ENCODE results near the gene DUSP8.

Gene DUSP8

DNA sequence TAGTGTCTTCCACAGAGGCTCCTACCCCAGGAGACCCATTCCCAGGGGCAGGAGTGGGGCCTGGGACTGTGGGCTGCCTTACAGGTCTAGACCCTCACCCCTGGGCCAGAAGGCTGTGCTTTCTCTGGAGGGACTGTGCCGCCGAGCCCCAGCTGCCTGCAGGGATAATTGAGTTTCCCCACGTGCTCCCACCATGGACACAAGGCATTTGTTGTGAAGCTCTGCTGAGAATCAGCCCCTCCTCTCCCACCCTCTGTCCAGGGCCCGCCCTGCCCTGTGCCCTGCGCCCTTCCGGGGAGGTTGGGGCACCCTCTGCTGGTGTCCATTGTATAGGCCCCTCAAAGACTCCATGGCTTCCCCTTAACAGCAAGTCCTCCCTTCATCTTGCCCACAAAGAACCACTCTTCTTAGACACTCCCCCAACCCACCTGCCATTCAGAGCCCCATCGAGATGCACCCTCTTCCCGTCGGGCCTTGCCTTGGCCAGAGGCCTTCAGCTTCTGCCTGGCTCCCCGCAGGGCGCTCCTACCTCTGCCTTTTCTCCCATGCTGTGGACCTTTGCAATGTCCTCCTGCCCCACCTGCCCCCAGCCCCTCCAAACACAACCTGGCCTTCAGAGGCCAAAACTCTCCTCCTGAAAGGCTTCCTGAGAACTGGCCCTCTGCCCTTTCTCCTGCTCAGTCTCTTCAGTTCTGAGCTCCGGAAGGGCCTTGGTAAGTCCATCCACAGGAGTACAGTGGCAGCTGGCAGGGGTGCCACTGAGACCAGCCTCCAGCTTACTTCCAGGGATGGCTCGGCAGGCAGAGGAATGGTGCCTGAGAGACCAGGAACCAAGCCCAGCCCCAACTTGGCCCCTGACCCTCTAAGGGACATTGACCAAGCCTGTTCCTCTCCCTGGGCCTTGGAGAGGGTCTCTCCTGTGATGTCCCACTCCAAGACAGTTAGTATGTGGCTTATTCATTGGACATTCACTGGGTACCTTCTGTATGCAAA, 22.4 kb downstream of the DUSP8 start:
- TF ChIP-seq, protein P1, sequence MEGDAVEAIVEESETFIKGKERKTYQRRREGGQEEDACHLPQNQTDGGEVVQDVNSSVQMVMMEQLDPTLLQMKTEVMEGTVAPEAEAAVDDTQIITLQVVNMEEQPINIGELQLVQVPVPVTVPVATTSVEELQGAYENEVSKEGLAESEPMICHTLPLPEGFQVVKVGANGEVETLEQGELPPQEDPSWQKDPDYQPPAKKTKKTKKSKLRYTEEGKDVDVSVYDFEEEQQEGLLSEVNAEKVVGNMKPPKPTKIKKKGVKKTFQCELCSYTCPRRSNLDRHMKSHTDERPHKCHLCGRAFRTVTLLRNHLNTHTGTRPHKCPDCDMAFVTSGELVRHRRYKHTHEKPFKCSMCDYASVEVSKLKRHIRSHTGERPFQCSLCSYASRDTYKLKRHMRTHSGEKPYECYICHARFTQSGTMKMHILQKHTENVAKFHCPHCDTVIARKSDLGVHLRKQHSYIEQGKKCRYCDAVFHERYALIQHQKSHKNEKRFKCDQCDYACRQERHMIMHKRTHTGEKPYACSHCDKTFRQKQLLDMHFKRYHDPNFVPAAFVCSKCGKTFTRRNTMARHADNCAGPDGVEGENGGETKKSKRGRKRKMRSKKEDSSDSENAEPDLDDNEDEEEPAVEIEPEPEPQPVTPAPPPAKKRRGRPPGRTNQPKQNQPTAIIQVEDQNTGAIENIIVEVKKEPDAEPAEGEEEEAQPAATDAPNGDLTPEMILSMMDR (IDR thresholded peaks at IDR 0.05), result no peak

DNA sequence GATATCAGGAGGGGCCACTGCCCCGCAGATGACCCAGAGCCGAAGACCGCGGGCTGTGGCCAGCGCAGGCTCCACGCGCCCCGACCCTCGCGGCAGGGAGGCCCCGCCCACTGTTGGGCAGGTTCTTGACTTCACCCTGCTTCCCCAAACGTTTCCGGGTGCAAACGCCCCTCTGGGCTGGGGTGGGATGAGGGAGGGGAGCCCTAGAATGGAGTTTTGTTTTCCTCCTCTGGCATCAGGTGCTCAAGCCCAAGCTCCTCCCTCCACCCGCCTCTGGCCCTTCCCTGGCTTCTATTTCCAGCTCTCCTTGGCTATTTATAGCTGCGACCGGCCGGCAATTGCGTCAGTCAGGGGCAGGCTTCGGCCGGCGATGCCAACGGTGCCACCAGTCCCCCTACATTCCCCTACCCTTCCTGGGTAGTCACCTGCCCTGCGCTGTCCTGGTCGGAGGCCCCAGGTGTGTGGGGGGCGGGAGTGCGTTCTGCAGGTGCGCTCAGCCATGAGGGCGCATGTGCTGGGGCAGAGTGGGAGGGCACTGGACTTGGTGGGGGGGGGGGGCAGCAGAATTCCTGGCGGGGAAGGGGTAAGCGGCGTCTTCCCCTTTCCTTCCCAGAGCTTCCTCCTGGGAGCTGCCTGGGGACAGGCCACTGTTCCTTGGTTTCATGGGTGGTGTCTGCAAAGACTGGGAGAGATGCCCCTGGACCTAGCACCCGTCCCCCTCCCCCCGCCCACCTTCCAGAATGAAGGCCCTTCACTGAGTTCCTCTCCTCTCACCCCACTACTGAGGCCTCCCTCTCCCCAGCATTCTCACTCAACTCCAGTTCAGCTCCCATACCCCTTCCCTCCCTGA, 23.6 kb downstream of the DUSP8 start:
- TF ChIP-seq, protein P1 (IDR thresholded peaks at IDR 0.05), result no peak

DNA sequence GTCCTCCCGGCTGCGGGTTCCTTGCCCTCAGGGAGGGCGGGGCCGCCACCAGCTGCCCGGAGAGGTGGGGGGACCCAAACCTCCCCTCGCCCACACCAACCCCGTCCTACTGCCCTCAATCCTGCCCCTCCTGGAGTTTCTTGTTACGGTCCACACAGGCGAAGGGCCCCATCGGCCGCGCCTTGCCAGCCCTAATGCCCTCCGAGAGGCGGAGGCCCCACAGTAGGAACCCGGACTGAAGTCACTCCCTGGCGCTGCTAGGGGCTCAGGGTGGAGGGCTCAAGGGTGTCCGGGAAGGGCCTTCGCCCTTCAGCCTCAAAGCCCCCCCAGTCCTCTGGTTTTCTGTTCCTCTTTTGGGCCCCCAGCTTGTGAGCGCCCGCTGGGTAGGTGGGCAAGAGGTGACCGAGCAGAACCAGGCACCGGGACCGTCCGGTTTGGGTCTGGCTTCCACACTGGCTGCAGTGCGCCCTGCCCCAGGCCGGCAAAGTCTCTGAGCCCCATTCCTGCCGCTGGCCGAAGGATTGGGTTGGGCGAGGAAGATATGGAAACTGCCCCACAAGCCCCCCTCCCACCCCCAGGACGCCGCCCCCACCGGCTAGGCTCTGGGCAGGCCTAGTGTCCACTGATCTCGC, 24.5 kb downstream of the DUSP8 start:
- TF ChIP-seq, protein P1 (IDR thresholded peaks at IDR 0.05), result no peak

DNA sequence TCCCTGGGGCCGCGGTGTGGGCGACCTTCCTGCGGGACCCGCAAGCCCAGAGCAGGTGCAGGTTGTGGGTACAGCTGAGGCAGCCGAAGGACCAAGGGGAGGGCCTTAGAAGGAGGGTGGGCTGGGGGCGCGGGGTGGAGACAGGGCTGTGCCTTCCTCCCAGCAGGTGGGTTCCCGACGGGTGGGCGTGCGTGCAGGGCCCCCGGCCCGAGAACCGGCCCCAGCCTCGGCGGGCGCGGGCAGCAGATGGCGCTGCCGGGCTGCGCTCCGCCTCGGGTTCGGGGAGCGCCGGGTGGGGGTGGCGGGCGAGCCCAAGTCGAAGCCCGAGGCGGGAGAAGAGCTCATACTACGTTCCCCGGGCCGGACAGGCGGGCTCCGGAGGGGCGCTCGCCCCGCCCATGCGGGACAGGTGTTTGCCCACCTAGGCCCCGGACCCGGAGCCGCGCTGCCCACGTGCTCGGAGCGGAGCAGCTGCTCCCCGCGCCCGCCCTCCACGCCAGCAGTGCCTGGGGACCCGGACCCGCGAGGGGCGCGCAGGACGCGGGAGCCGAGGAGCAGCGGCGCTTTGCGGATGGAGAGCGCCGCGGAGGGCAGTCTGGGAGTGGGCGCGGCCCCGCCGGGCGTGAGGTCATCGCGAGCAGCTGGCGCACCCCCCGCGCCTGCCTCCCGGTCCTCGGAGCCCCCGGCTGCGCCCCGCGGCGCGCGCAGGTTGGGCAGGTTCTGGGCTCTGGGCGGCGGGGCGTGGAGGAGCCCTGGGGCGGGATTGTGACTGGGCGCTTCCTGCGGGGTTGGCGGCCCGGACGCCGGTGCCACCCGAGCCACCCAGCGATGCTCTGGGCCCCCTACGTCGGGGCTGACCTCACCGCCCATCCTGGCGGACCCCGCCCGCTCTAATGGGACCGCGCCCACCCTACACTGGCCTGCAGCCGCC, 25.3 kb downstream of the DUSP8 start:
- TF ChIP-seq, protein P1 (IDR thresholded peaks at IDR 0.05), result peak; percentile 90

DNA sequence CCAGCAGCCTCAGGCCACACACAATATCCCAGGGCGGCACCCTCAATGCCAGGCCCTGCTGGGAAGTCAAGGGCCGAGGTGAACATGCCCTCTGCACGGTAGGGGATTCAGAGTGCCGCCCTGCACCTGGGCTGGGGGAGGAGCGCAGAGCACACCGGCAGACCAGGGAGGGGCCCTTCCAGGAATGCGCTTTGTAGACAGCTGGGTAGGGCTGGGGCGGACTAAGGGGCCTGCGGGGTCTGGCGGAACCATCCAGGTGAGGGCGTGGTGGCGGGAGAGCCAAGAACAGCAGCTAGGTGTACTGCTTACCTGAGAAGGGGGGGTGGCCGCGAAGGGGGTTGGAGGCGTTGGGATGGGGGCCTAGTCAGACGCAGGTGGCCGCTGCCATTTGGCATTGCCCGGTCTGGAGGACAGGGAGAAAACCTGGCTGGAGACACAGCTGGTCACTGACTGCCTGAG, 26.0 kb downstream of the DUSP8 start:
- TF ChIP-seq, protein P1 (IDR thresholded peaks at IDR 0.05), result no peak

DNA sequence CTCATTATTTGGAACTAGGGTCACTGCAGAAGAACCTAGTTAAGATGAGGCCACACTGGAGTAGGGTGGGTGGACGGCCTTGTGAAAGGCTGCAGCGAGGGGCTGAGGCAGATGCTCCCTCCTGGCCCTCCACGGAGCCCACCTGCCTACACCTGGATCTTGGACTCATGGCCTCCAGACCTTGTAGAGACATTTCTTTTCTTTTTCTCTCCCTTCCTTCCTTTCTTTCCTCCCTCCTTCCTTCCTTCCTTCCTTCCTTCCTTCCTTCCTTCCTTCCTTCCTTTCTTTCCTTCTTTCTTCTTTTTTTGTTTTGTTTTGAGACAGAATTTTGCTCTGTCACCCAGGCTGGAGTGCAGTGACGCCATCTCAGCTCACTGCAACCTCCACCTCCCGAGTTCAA, 26.6 kb downstream of the DUSP8 start:
- TF ChIP-seq, protein P1 (IDR thresholded peaks at IDR 0.05), result no peak

Measured in LNCAP (cell line).